Measurements from ENCODE around the gene C2CD4B. TPM values are rescaled to one million over a fixed set of nuclear protein-coding genes. Genes with fewer than 3 reads are reported as not detected.

Gene C2CD4B
- total RNA-seq, 2 experiments from 2014 or later: 0.38 to 0.43 TPM

DNA sequence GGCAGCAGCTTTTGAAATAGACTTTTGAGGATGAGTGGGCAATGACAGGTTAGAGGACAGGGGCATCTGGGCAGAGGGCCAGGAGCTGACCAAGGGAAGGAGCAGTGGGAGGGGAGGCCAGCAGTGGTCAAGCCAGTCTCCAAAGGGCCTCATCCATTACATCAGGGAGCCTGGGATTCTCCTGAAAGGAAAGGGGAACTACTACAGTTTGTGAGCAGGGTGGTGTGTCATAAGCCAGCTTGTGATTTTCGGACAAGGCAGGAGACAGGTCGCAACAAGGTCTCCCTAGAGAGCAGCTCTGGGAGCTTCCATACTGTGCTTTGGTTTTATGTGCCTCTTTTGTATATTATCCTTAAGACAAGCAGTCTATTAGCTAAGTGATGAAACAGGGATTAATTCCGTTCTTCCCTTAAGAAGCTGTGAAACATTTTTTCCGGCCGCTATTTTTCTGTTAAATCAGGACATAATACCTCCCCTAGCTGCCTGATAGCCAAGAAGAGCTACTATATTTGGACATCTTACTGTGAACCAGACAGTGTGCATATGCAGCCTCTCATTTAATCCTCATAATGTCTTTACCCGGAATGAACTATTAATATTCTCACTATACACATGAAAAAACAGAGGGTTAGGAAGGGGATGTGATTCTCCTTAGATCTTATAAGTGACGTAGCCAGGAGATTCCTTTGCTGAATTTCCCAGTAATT is 46.4 kb downstream of the C2CD4B start:
- ChIA-PET POLR2A (interaction anchor here (0.6 kb wide), 1 partner anchor 12 kb away, joined by 3 read pairs; no protein-coding TSS in a partner anchor), CTCF (interaction anchor here (0.7 to 1.2 kb wide), 3 partner anchors 20 to 284 kb away, joined by 3 to 4 read pairs (median 3); no protein-coding TSS in a partner anchor)
- no peak for TF ChIP-seq CTCF (IDR thresholded peaks at IDR 0.05)
- peak overlapping the region; percentile 80 for H3K27ac Mint-ChIP-seq
- intact Hi-C loops (cut with micrococcal nuclease): no loop called here
- no peaks in the 10 kb centered on the region for H3K36me3 Mint-ChIP-seq (ENCODE audit: low read depth)
- no peak for DNase-seq
- H3K27me3 Mint-ChIP-seq: no peaks in the 10 kb centered on the region
- peaks cover 40% of the 10 kb centered on the region for H3K4me1 Mint-ChIP-seq (ENCODE audit: low read depth)
- peak overlapping the region; percentile 30 for H3K4me3 Mint-ChIP-seq
- peaks cover 2% of the 10 kb centered on the region for H3K9me3 Mint-ChIP-seq
- no peak for ATAC-seq

DNA sequence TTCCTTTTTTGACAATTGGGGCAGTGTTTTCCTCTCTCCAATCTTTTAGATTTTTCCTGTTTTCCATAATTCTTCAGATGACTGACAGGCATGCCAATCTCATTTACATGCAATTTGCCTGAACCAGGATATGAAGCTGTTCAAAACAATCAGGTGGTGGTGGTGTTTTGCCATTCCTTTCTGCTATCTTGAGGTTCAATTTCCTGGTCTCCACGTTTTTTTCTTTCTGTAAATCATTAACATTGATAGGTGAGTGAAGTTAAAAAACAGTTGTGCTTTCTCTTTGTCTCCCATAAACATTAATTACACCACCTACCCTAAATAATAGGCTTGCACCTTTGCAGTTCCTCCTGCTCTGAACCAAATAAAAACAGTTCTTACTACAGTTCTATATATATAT is 49.2 kb downstream of the C2CD4B start:
- no peak for TF ChIP-seq CTCF (IDR thresholded peaks at IDR 0.05)
- Mint-ChIP-seq H3K36me3 (ENCODE audit: low read depth) (no peaks in the 10 kb centered on the region), H3K4me3 (no peak overlapping the region), H3K9me3 (no peaks in the 10 kb centered on the region), H3K27me3 (peaks cover 1% of the 10 kb centered on the region), H3K27ac (no peak overlapping the region), H3K4me1 (ENCODE audit: low read depth) (peaks cover 26% of the 10 kb centered on the region)
- ATAC-seq (no peak), DNase-seq (no peak)
- POLR2A ChIA-PET: no interaction called here
- CTCF ChIA-PET: no interaction called here
- intact Hi-C loops (cut with micrococcal nuclease): no loop called here

Other genes with a start within 250 kb of the C2CD4B start
- gene VPS13C, start 104.8 kb downstream of the C2CD4B start, total RNA-seq: 10 to 100 TPM; 41.4 to 45.9 TPM
- gene C2CD4A, start 98.3 kb downstream of the C2CD4B start, total RNA-seq: 1 to 10 TPM in 1 of 2 experiments, under 1 TPM in 1; 0.67 to 1.0 TPM
- gene TLN2, start 225.3 kb upstream of the C2CD4B start, total RNA-seq: 1 to 10 TPM; 3.0 to 3.8 TPM